MM.1S (cell line): ENCODE data around the gene PPP1R16B.

Source experiments
- DNase-seq: peaks from one replicate; pipeline ENCODE4 v3.0.0-alpha.2; 2015
- H2AFZ ChIP-seq: fragments of 300-600 bp; sonication (generic); 2 replicates; pipeline ENCODE4 v1.6.0; 2016; ENCODE audit warnings: antibody characterized with exemption, low read length
- H3F3A ChIP-seq: fragments of 300-600 bp; sonication (generic); 2 replicates; pipeline ENCODE4 v1.6.1; 2016; ENCODE audit warnings: mild to moderate bottlenecking, antibody characterized with exemption, low read length, moderate library complexity, mixed read lengths; ENCODE audit not compliant: insufficient read depth
- H3K27ac ChIP-seq: fragments of 300-600 bp; sonication (generic); 2 replicates; pipeline ENCODE4 v1.5.1; 2016; ENCODE audit warnings: mild to moderate bottlenecking, low read length
- H3K27me3 ChIP-seq: fragments of 300-600 bp; sonication (generic); replicated peaks from 2 replicates; pipeline ENCODE4 v1.6.0; 2016; ENCODE audit warnings: low read length; ENCODE audit not compliant: insufficient read depth
- H3K36me3 ChIP-seq: fragments of 300-600 bp; sonication (generic); replicated peaks from 2 replicates; pipeline ENCODE4 v1.6.1; 2016; ENCODE audit warnings: mild to moderate bottlenecking, low read length, mixed read lengths; ENCODE audit not compliant: insufficient read depth
- H3K4me1 ChIP-seq: fragments of 300-600 bp; sonication (generic); 2 replicates; pipeline ENCODE4 v1.6.1; 2016; ENCODE audit warnings: low read length, mixed read lengths
- H3K4me2 ChIP-seq: fragments of 300-600 bp; sonication (generic); 2 replicates; pipeline ENCODE4 v1.6.0; 2016; ENCODE audit warnings: low read depth, low read length
- H3K4me3 ChIP-seq: fragments of 300-600 bp; sonication (generic); 2 replicates; pipeline ENCODE4 v1.5.1; 2016; ENCODE audit warnings: low read length, mixed read lengths
- H3K79me2 ChIP-seq: fragments of 300-600 bp; sonication (generic); 2 replicates; pipeline ENCODE4 v1.6.1; 2016; ENCODE audit warnings: mixed run types, low read length, mixed read lengths
- H3K9ac ChIP-seq: fragments of 300-600 bp; sonication (generic); 2 replicates; pipeline ENCODE4 v1.6.1; 2016; ENCODE audit warnings: low read length, mixed read lengths
- H3K9me2 ChIP-seq: fragments of 300-600 bp; sonication (generic); replicated peaks from 2 replicates; pipeline ENCODE4 v1.6.1; 2016; ENCODE audit warnings: mild to moderate bottlenecking, low read length, mixed read lengths; ENCODE audit not compliant: insufficient read depth
- H3K9me3 ChIP-seq: fragments of 300-600 bp; sonication (generic); replicated peaks from 2 replicates; pipeline ENCODE4 v1.6.1; 2016; ENCODE audit warnings: mild to moderate bottlenecking, low read length, mixed read lengths; ENCODE audit not compliant: insufficient read depth
- H4K20me1 ChIP-seq: fragments of 300-600 bp; sonication (generic); 2 replicates; pipeline ENCODE4 v1.6.1; 2016; ENCODE audit warnings: mild to moderate bottlenecking, low read length, moderate library complexity, mixed read lengths; ENCODE audit not compliant: insufficient read depth
- EZH2 ChIP-seq: fragments of 300-600 bp; sonication (generic); optimal IDR thresholded peaks from 2 replicates; pipeline ENCODE3; 2017; ENCODE audit warnings: low read depth, mild to moderate bottlenecking, antibody characterized with exemption, low read length, mixed read lengths
- EZH2phosphoT487 ChIP-seq: fragments of 300-600 bp; sonication (generic); IDR thresholded peaks from 2 replicates; pipeline ENCODE4 v1.6.1; 2018; ENCODE audit warnings: antibody characterized with exemption, low read length
- TF ChIP-seq, protein P1 (sequence below): fragments of 300-600 bp; sonication (generic); IDR thresholded peaks from 2 replicates; pipeline ENCODE4 v1.5.1; 2016; ENCODE audit warnings: antibody characterized with exemption, low read length, mixed read lengths

Gene PPP1R16B

GRCh38 chr20:38863024-38863851 is 57.7 kb downstream of the PPP1R16B start:
- Histone ChIP-seq H3K9ac (no peak overlapping the region), H3K27me3 (no peaks in the 10 kb centered on the region), H3K9me3 (no peaks in the 10 kb centered on the region), H3K36me3 (peaks cover 7% of the 10 kb centered on the region), H3K4me2 (no peak overlapping the region), H3K4me3 (no peak overlapping the region), H3F3A (no peaks in the 10 kb centered on the region), H3K9me2 (no peaks in the 10 kb centered on the region), H3K4me1 (peaks cover 35% of the 10 kb centered on the region), H4K20me1 (no peaks in the 10 kb centered on the region), H3K79me2 (peaks cover 98% of the 10 kb centered on the region), H3K27ac (peak overlapping the region; percentile 14; the same call in 1 of the 2 replicates), H2AFZ (no peak overlapping the region)
- TF ChIP-seq, protein P1, sequence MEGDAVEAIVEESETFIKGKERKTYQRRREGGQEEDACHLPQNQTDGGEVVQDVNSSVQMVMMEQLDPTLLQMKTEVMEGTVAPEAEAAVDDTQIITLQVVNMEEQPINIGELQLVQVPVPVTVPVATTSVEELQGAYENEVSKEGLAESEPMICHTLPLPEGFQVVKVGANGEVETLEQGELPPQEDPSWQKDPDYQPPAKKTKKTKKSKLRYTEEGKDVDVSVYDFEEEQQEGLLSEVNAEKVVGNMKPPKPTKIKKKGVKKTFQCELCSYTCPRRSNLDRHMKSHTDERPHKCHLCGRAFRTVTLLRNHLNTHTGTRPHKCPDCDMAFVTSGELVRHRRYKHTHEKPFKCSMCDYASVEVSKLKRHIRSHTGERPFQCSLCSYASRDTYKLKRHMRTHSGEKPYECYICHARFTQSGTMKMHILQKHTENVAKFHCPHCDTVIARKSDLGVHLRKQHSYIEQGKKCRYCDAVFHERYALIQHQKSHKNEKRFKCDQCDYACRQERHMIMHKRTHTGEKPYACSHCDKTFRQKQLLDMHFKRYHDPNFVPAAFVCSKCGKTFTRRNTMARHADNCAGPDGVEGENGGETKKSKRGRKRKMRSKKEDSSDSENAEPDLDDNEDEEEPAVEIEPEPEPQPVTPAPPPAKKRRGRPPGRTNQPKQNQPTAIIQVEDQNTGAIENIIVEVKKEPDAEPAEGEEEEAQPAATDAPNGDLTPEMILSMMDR, result no peak
- TF ChIP-seq EZH2 (no peak), EZH2phosphoT487 (no peak)
- DNase-seq, result no peak

- peaks cover 7% of the 10 kb centered on the region for H3K36me3 ChIP-seq
- H3K27me3 ChIP-seq, result no peaks in the 10 kb centered on the region
- H3K79me2 ChIP-seq, result peaks cover 97% of the 10 kb centered on the region
- H3F3A ChIP-seq, result peaks cover 8% of the 10 kb centered on the region
- no peak overlapping the region for H3K4me2 ChIP-seq
- no peak overlapping the region for H3K27ac ChIP-seq
- no peaks in the 10 kb centered on the region for H3K9me2 ChIP-seq
- H3K4me1 ChIP-seq, result peaks cover 34% of the 10 kb centered on the region
- no peak overlapping the region for H2AFZ ChIP-seq
- TF ChIP-seq EZH2 (no peak), EZH2phosphoT487 (no peak)
- TF ChIP-seq, protein P1, result no peak
- no peak for DNase-seq
- H4K20me1 ChIP-seq, result no peaks in the 10 kb centered on the region
- H3K9ac ChIP-seq, result no peak overlapping the region
- no peak overlapping the region for H3K4me3 ChIP-seq
- no peaks in the 10 kb centered on the region for H3K9me3 ChIP-seq
Observed at GRCh38 chr20:38864662-38865061, 59.2 kb downstream of the PPP1R16B start.

DNA sequence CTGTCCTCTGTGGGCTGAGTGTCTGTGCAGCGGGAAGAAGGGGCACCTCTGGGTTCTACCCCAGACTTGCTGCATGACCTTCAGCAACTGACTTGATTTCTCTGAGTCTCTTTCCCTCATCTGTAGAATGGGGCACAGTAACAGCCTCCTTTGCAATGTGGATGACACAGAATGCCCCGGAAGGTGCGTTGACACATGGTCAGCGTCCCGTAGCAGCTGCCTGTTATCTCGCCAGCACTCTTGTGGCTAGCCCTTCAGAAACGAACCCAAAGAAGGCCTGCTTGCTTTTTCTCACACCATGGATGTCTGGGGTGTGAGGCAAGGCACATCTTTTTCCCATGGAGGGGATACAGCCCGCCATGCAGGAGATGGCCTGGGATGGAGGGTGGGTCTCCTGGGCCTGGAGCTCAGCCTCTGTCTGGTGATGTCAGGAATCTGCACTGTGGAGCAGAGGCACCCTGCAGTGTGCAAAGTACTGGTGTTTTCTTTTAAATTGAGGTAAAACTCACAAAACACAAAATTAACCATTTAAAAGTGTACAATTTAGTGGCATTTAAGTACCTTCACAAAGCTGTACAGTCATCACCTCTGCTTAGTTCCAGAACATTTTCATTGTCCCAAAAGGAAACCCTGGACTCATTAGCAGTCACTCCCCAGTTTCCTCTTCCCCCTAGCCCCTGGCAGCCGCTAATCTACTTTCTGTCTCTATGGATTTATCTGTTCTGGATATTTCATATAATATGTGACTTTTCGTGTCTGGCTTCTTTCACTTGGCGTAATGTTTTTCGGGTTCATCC is 61.0 kb downstream of the PPP1R16B start:
- Histone ChIP-seq H3K27ac (no peak overlapping the region), H3K9me2 (no peaks in the 10 kb centered on the region), H3K9me3 (no peaks in the 10 kb centered on the region), H3K4me2 (no peak overlapping the region), H3K79me2 (peaks cover 80% of the 10 kb centered on the region), H3K4me1 (peaks cover 40% of the 10 kb centered on the region), H2AFZ (no peak overlapping the region), H3K27me3 (no peaks in the 10 kb centered on the region), H3F3A (peaks cover 25% of the 10 kb centered on the region), H3K4me3 (no peak overlapping the region), H3K9ac (no peak overlapping the region), H3K36me3 (peaks cover 7% of the 10 kb centered on the region), H4K20me1 (no peaks in the 10 kb centered on the region)
- no peak for TF ChIP-seq EZH2phosphoT487
- no peak for TF ChIP-seq EZH2
- TF ChIP-seq, protein P1, result no peak
- no peak for DNase-seq
